Activated naive CD8-positive, alpha-beta T cell treated with anti-CD3 and anti-CD28 coated beads, Interleukin-2, amount 50 U/mL, for 24 hours (primary cell): ENCODE measurements around the gene CIC.

Experiments used
- ATAC-seq: fragments of 150-1000 bp; cut with Tn5 transposase; one replicate; pipeline ENCODE4 v1.10.0; 2021
- DNase-seq: peaks from one replicate; pipeline ENCODE4 v3.0.0; 2021
- H3K27ac Mint-ChIP-seq: one replicate; pipeline ENCODE4 v1.8.0; 2021; ENCODE audit warnings: mild to moderate bottlenecking, mixed read lengths
- H3K27me3 Mint-ChIP-seq: one replicate; pipeline ENCODE4 v1.8.0; 2021; ENCODE audit warnings: mixed read lengths
- H3K36me3 Mint-ChIP-seq: one replicate; pipeline ENCODE4 v1.8.0; 2021; ENCODE audit warnings: low read depth, mixed read lengths
- H3K4me1 Mint-ChIP-seq: one replicate; pipeline ENCODE4 v1.8.0; 2021; ENCODE audit warnings: mixed read lengths
- H3K4me3 Mint-ChIP-seq: one replicate; pipeline ENCODE4 v1.8.0; 2021; ENCODE audit warnings: mild to moderate bottlenecking, moderate library complexity, mixed read lengths
- H3K9me3 Mint-ChIP-seq: one replicate; pipeline ENCODE4 v1.8.0; 2021; ENCODE audit warnings: mixed read lengths

Gene CIC

DNA sequence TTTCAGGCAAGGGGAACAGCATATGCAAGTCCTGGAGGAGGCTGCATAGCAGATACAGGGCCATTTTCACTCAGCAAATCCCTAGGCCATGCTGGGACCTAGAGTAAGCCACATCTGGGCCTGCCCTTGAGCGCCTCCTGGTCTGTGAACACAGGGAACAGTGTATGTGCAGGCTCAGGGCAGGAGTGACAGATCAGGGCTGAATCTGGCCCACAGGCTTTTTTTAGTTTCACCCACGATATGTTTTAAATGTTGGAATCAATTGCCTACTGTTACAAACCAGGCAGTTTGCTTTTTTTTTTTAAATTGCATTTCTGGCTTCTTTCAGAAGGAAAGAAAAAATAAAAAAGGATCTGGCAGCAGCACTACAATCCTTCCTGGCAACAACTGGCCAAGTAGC, 42.6 kb downstream of the CIC start:
- Mint-ChIP-seq H3K36me3 (no peaks in the 10 kb centered on the region), H3K27me3 (peaks cover 35% of the 10 kb centered on the region), H3K9me3 (no peaks in the 10 kb centered on the region), H3K4me3 (no peak overlapping the region), H3K27ac (no peak overlapping the region), H3K4me1 (peaks cover 16% of the 10 kb centered on the region)
- ATAC-seq (no peak), DNase-seq (no peak)

- H3K27ac Mint-ChIP-seq, result no peak overlapping the region
- peaks cover 36% of the 10 kb centered on the region for H3K27me3 Mint-ChIP-seq
- peaks cover 23% of the 10 kb centered on the region for H3K4me1 Mint-ChIP-seq
- no peaks in the 10 kb centered on the region for H3K36me3 Mint-ChIP-seq
- no peak for ATAC-seq
- no peaks in the 10 kb centered on the region for H3K9me3 Mint-ChIP-seq
- H3K4me3 Mint-ChIP-seq, result peak overlapping the region; percentile 67
- no peak for DNase-seq
Observed at GRCh38 chr19:42312370-42312769, 43.3 kb downstream of the CIC start.

GRCh38 chr19:42313096-42313839, 44.2 kb downstream of the CIC start, which contains the start of gene TMEM145:
TMEM145 (plus strand) TSS chr19:42313309; CDS start chr19:42313377, 68 bp downstream.
- Mint-ChIP-seq H3K27ac (no peak within 1 kb of the TSS), H3K4me3 (peak within 1 kb of the TSS; percentile 67), H3K36me3 (no peaks in the 10 kb centered on the region), H3K27me3 (peaks cover 36% of the 10 kb centered on the region), H3K9me3 (no peaks in the 10 kb centered on the region), H3K4me1 (peaks cover 23% of the 10 kb centered on the region)
- ATAC-seq (peak; percentile 67), DNase-seq (peak; percentile 61)

- ATAC-seq (no peak), DNase-seq (no peak)
- peaks cover 23% of the 10 kb centered on the region for H3K4me1 Mint-ChIP-seq
Observed at GRCh38 chr19:42313840-42314755, 45.0 kb downstream of the CIC start.

DNA sequence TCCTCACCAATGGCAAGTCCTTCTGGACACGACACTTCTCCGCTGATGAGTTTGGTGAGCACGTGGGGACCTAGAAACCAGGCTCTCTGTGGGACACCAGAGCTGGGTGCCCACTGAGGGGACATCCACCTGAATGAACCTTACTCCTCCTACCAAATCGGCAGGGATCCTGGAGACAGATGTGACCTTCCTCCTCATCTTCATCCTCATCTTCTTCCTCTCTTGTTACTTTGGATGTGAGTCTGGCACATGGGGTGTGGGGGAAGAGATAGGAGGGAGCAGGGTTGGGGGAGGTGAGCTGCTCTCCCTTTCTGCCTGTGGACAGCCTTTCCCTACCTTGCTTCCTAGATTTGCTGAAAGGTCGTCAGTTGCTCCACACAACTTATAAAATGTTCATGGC, 46.0 kb downstream of the CIC start:
- H3K27ac Mint-ChIP-seq, result no peak overlapping the region
- H3K4me1 Mint-ChIP-seq, result peaks cover 23% of the 10 kb centered on the region
- H3K36me3 Mint-ChIP-seq, result no peaks in the 10 kb centered on the region
- ATAC-seq (no peak), DNase-seq (no peak)
- no peaks in the 10 kb centered on the region for H3K9me3 Mint-ChIP-seq
- H3K27me3 Mint-ChIP-seq, result peaks cover 36% of the 10 kb centered on the region
- H3K4me3 Mint-ChIP-seq, result no peak overlapping the region

More at GRCh38 chr19:42313840-42314755, 45.0 kb downstream of the CIC start:
- Mint-ChIP-seq H3K36me3 (no peaks in the 10 kb centered on the region), H3K27me3 (peaks cover 36% of the 10 kb centered on the region), H3K9me3 (no peaks in the 10 kb centered on the region), H3K27ac (no peak overlapping the region), H3K4me3 (peak overlapping the region; percentile 67)

DNA sequence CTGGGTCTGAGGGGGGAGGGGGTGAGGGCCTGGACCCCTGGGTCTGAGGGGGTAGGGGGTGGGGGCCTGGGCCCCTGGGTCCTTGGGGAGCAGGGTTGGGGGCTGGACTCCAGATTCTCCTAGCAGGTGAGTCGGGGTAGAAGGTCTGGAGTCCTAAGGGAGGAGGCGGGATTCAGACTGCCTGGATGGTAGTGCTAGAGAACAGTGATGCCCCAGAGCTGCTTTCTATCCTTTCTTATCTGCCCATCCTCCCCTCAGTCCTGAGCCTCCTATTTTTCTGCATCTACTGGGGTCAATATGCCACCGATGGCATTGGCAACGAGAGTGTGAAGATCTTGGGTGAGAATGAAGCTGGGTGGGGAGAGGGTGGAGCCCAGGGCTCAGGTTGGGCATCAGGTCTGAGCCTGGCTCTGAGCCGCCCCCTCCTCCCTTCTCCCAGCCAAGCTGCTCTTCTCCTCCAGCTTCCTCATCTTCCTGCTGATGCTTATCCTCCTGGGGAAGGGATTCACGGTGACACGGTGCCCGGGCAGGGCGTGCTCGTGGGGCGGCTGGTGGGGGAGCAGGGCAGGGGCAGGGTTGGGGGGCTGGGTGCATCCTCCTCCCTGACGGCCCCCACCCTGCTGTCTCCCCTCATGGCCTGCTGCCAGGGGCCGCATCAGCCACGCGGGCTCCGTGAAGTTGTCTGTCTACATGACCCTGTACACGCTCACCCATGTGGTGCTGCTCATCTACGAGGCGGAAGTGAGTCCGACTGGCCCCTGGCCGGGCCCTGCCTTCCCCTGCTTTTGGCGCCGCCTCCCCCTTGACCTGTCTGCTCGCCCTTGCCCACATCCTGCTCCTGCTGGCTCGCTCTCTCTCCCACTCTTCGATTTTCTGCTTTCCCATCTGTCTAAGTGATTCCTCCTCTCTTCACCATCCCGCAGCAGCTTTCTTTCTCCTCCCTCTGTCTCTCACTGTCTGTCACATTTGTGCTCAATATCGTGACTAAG, 47.5 kb downstream of the CIC start:
- peaks cover 32% of the 10 kb centered on the region for H3K27me3 Mint-ChIP-seq
- H3K4me1 Mint-ChIP-seq, result peaks cover 23% of the 10 kb centered on the region
- no peaks in the 10 kb centered on the region for H3K36me3 Mint-ChIP-seq
- DNase-seq (no peak), ATAC-seq (no peak)
- no peak overlapping the region for H3K4me3 Mint-ChIP-seq
- H3K9me3 Mint-ChIP-seq, result no peaks in the 10 kb centered on the region
- H3K27ac Mint-ChIP-seq, result peak overlapping the region; percentile 37

GRCh38 chr19:42317535-42317934, 48.5 kb downstream of the CIC start:
- H3K27ac Mint-ChIP-seq, result no peak overlapping the region
- H3K27me3 Mint-ChIP-seq, result peaks cover 25% of the 10 kb centered on the region
- no peaks in the 10 kb centered on the region for H3K9me3 Mint-ChIP-seq
- no peak overlapping the region for H3K4me3 Mint-ChIP-seq
- no peak for DNase-seq
- ATAC-seq, result no peak
- no peaks in the 10 kb centered on the region for H3K36me3 Mint-ChIP-seq
- H3K4me1 Mint-ChIP-seq, result peaks cover 18% of the 10 kb centered on the region

- ATAC-seq (no peak), DNase-seq (no peak)
- Mint-ChIP-seq H3K4me3 (no peak overlapping the region), H3K27me3 (peaks cover 17% of the 10 kb centered on the region), H3K4me1 (peaks cover 19% of the 10 kb centered on the region), H3K27ac (no peak overlapping the region), H3K9me3 (no peaks in the 10 kb centered on the region), H3K36me3 (no peaks in the 10 kb centered on the region)
Observed at GRCh38 chr19:42322305-42322704, 53.3 kb downstream of the CIC start.

DNA sequence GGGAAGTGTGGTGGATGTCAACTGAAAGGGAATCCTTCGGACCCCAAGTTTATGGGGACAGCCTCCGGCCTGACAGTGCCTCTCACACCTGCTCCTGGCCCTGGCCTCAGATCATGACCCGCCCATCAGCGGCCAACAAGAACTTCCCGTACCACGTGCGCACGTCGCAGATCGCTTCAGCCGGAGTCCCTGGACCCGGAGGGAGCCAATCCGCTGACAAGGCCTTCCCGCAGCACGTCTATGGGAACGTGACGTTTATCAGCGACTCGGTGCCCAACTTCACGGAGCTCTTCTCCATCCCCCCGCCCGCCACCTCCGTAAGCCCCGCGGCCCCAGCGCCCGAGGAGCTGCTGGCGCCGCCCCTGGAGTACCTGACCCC, 54.4 kb downstream of the CIC start:
- no peaks in the 10 kb centered on the region for H3K36me3 Mint-ChIP-seq
- DNase-seq (no peak), ATAC-seq (no peak)
- no peaks in the 10 kb centered on the region for H3K9me3 Mint-ChIP-seq
- H3K27me3 Mint-ChIP-seq, result peaks cover 17% of the 10 kb centered on the region
- peaks cover 18% of the 10 kb centered on the region for H3K4me1 Mint-ChIP-seq
- H3K27ac Mint-ChIP-seq, result no peak overlapping the region
- peak overlapping the region; percentile 36 for H3K4me3 Mint-ChIP-seq

- ATAC-seq (no peak), DNase-seq (peak; percentile 23)
- Mint-ChIP-seq H3K27ac (no peak overlapping the region), H3K36me3 (no peaks in the 10 kb centered on the region), H3K4me1 (peaks cover 18% of the 10 kb centered on the region), H3K27me3 (peaks cover 17% of the 10 kb centered on the region), H3K9me3 (no peaks in the 10 kb centered on the region), H3K4me3 (no peak overlapping the region)
Observed at GRCh38 chr19:42323852-42324654, 55.0 kb downstream of the CIC start.

DNA sequence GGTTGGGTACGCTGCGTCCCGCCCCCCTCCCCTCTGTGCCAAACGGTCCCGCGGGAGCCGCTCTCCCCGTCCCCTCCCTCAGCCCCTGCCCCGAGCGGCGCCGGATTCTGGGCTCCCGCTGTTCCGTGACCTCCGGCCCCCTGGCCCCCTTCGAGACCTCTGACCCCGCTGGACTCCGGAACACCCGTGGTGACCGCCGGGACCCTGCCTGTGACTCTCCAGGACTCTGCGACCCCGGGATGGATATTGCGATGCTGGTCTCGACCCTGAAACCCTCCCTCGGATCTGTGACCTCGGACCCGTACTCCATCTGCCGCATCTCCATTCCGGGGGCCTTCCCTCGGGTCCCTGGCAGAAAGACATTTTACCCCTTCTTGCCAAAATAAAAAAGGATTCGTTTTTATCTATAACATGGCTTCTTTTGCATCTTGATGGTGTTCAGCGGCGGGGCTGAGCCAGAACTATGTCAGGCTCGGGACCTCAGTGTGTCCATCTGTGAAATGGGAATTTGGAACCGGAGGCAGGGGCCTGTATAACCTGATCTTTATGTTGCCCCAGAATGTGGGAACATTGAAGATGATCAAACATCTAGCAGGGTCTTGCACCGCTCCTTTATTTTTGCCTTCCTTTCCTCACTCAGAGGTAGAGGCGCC, 55.7 kb downstream of the CIC start:
- H3K9me3 Mint-ChIP-seq, result no peaks in the 10 kb centered on the region
- peak overlapping the region; percentile 83 for H3K4me3 Mint-ChIP-seq
- peaks cover 18% of the 10 kb centered on the region for H3K4me1 Mint-ChIP-seq
- H3K27ac Mint-ChIP-seq, result peak overlapping the region; percentile 89
- ATAC-seq (no peak), DNase-seq (no peak)
- no peaks in the 10 kb centered on the region for H3K36me3 Mint-ChIP-seq
- H3K27me3 Mint-ChIP-seq, result peaks cover 17% of the 10 kb centered on the region

GRCh38 chr19:42325308-42325895, 56.4 kb downstream of the CIC start, which contains the start of gene MEGF8:
MEGF8 (plus strand) TSS chr19:42325635; CDS start chr19:42326244, 609 bp downstream.
- no peaks in the 10 kb centered on the region for H3K9me3 Mint-ChIP-seq
- ATAC-seq (peak; percentile 97), DNase-seq (peak; percentile 98)
- H3K4me3 Mint-ChIP-seq, result peak within 1 kb of the TSS; percentile 83
- H3K36me3 Mint-ChIP-seq, result no peaks in the 10 kb centered on the region
- peak within 1 kb of the TSS; percentile 89 for H3K27ac Mint-ChIP-seq
- H3K4me1 Mint-ChIP-seq, result peaks cover 18% of the 10 kb centered on the region
- H3K27me3 Mint-ChIP-seq, result peaks cover 17% of the 10 kb centered on the region
